BE2C (cell line): Measurements from ENCODE around the gene ETFB.

Source experiments
- DNase-seq: peaks from one replicate; pipeline ENCODE4 v3.0.0-alpha.2; 2020
- H3K27me3 ChIP-seq: fragments of 250-450 bp; sonication (Bioruptor Pico); 2 replicates; pipeline ENCODE4 v1.5.1; 2020; ENCODE audit warnings: mild to moderate bottlenecking
- H3K36me3 ChIP-seq: fragments of 250-450 bp; sonication (Bioruptor Pico); 2 replicates; pipeline ENCODE4 v1.5.1; 2020; ENCODE audit warnings: mild to moderate bottlenecking
- H3K4me1 ChIP-seq: fragments of 250-450 bp; sonication (Bioruptor Pico); 2 replicates; pipeline ENCODE4 v1.5.1; 2020
- H3K4me3 ChIP-seq: 2 replicates; pipeline ENCODE4 v1.5.1; 2011; ENCODE audit warnings: low read depth, low read length
- H3K9me3 ChIP-seq: fragments of 250-450 bp; sonication (Bioruptor Pico); 2 replicates; pipeline ENCODE4 v1.5.1; 2020
- CTCF ChIP-seq: IDR thresholded peaks from 2 replicates; pipeline ENCODE4 v1.5.1; 2012; ENCODE audit warnings: mild to moderate bottlenecking, low read depth, low read length

ETFB gene

GRCh38 chr19:51370230-51370629, 4.0 kb upstream of the ETFB start:
- no peaks in the 10 kb centered on the region for H3K27me3 ChIP-seq

GRCh38 chr19:51368366-51369282, 2.4 kb upstream of the ETFB start, which contains the start of gene CLDND2:
TSS of gene CLDND2 (minus strand) at chr19:51369003. CDS start at chr19:51368577, 426 bp downstream.
- no peaks in the 10 kb centered on the region for H3K36me3 ChIP-seq
- peak within 1 kb of the TSS; percentile 80 for H3K4me3 ChIP-seq
- H3K9me3 ChIP-seq, result no peaks in the 10 kb centered on the region
- peaks cover 2% of the 10 kb centered on the region; the same call in 1 of the 2 replicates for H3K4me1 ChIP-seq
- H3K27me3 ChIP-seq, result no peaks in the 10 kb centered on the region
- DNase-seq, result peak; percentile 39
- no peak for TF ChIP-seq CTCF

More at GRCh38 chr19:51370230-51370629, 4.0 kb upstream of the ETFB start:
- Histone ChIP-seq H3K4me1 (peaks cover 2% of the 10 kb centered on the region; the same call in 1 of the 2 replicates), H3K9me3 (no peaks in the 10 kb centered on the region), H3K4me3 (no peak overlapping the region), H3K36me3 (no peaks in the 10 kb centered on the region)
- DNase-seq, result no peak
- TF ChIP-seq CTCF, result no peak

GRCh38 chr19:51367565-51368365, 1.6 kb upstream of the ETFB start:
- no peak for TF ChIP-seq CTCF
- Histone ChIP-seq H3K4me3 (peak overlapping the region; percentile 80), H3K4me1 (peaks cover 2% of the 10 kb centered on the region; the same call in 1 of the 2 replicates), H3K36me3 (no peaks in the 10 kb centered on the region), H3K9me3 (no peaks in the 10 kb centered on the region), H3K27me3 (no peaks in the 10 kb centered on the region)
- peak; percentile 99 for DNase-seq

GRCh38 chr19:51367255-51367564, 1.0 kb upstream of the ETFB start:
- Histone ChIP-seq H3K9me3 (no peaks in the 10 kb centered on the region), H3K36me3 (no peaks in the 10 kb centered on the region), H3K4me3 (peak overlapping the region; percentile 80), H3K27me3 (no peaks in the 10 kb centered on the region), H3K4me1 (peaks cover 2% of the 10 kb centered on the region; the same call in 1 of the 2 replicates)
- no peak for DNase-seq
- TF ChIP-seq CTCF, result no peak

- Histone ChIP-seq H3K36me3 (no peaks in the 10 kb centered on the region), H3K4me1 (peaks cover 2% of the 10 kb centered on the region; the same call in 1 of the 2 replicates), H3K9me3 (no peaks in the 10 kb centered on the region), H3K4me3 (peak overlapping the region; percentile 81), H3K27me3 (no peaks in the 10 kb centered on the region)
- no peak for TF ChIP-seq CTCF
- peak; percentile 99 for DNase-seq
These were observed 434 bp upstream of the ETFB start for GRCh38 chr19:51366389-51367254.
